Astrocyte (in vitro differentiated cells and primary cell): Measurements from ENCODE around the gene CDK3.
"Not testable (repeated sequence)": the region's sequence is repeated elsewhere in the genome, so short reads cannot be mapped to it uniquely, and the experiment has no call there.

Source experiments
- EZH2 ChIP-seq: IDR thresholded peaks from 2 replicates; pipeline ENCODE4 v1.6.1; 2012; ENCODE audit warnings: mild to moderate bottlenecking, low read length, inconsistent platforms; ENCODE audit not compliant: insufficient read depth
- TF ChIP-seq, protein P1 (sequence below): IDR thresholded peaks from 2 replicates; pipeline ENCODE4 v1.5.1; 2011; ENCODE audit warnings: low read depth, mild to moderate bottlenecking, inconsistent platforms, low read length, moderate library complexity; ENCODE audit not compliant: insufficient read depth

DNA sequence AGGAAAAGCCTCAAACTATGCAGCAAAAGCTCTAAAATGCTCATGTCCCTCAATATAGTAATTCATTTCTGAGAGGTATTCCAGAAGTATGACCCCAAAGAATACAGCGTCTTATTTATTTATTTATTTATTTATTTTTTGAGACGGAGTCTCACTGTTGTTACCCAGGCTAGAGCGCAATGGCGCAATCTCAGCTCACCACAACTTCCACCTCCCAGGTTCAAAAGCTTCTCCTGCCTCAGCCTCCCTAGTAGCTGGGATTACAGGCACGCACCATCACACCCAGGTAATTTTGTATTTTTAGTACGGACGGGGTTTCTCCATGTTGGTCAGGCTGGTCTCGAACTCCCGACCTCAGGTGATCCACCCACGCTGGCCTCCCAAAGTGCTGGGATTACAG lies 31.6 kb upstream of the CDK3 start:
- TF ChIP-seq, protein P1, sequence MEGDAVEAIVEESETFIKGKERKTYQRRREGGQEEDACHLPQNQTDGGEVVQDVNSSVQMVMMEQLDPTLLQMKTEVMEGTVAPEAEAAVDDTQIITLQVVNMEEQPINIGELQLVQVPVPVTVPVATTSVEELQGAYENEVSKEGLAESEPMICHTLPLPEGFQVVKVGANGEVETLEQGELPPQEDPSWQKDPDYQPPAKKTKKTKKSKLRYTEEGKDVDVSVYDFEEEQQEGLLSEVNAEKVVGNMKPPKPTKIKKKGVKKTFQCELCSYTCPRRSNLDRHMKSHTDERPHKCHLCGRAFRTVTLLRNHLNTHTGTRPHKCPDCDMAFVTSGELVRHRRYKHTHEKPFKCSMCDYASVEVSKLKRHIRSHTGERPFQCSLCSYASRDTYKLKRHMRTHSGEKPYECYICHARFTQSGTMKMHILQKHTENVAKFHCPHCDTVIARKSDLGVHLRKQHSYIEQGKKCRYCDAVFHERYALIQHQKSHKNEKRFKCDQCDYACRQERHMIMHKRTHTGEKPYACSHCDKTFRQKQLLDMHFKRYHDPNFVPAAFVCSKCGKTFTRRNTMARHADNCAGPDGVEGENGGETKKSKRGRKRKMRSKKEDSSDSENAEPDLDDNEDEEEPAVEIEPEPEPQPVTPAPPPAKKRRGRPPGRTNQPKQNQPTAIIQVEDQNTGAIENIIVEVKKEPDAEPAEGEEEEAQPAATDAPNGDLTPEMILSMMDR, result not testable (repeated sequence)
- not testable (repeated sequence) for TF ChIP-seq EZH2
